ENCODE results near the gene TEAD1. TPM values are rescaled to one million over a fixed set of nuclear protein-coding genes. Genes with fewer than 3 reads are reported as not detected.

TEAD1 gene
- total and polyA plus RNA-seq, 9 donors = 20.0 to 84.1 (median 67.6) TPM

DNA sequence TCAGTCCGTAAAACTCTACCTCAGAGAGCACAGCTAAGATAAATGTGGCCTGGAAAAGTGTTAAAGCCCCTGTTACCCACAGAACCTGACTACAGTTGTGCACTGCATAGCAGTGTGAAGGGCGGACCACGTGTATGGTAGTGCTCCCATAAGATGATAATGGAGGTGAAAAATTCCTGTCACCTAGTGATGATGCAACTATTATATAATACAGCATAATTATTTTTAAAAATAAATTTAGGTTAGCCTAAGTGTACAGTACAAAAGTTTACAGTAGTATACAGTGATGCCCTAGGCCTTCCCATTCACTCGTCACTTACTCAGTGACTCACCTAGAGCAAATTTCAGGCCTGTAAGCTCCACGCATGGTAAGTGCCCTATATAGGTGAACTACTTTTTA lies 258.3 kb downstream of the TEAD1 start:
- H3K27me3 ChIP-seq = no peaks in the 10 kb centered on the region
- TF ChIP-seq POLR2A (IDR thresholded peaks at IDR 0.05) (no peak), EP300 (IDR thresholded peaks at IDR 0.05) (no peak)
- TF ChIP-seq, protein P1, sequence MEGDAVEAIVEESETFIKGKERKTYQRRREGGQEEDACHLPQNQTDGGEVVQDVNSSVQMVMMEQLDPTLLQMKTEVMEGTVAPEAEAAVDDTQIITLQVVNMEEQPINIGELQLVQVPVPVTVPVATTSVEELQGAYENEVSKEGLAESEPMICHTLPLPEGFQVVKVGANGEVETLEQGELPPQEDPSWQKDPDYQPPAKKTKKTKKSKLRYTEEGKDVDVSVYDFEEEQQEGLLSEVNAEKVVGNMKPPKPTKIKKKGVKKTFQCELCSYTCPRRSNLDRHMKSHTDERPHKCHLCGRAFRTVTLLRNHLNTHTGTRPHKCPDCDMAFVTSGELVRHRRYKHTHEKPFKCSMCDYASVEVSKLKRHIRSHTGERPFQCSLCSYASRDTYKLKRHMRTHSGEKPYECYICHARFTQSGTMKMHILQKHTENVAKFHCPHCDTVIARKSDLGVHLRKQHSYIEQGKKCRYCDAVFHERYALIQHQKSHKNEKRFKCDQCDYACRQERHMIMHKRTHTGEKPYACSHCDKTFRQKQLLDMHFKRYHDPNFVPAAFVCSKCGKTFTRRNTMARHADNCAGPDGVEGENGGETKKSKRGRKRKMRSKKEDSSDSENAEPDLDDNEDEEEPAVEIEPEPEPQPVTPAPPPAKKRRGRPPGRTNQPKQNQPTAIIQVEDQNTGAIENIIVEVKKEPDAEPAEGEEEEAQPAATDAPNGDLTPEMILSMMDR (IDR thresholded peaks at IDR 0.05) = no peak
- H3K9me3 ChIP-seq = no peaks in the 10 kb centered on the region
- H3K4me1 ChIP-seq (ENCODE audit: insufficient read depth) = no peaks in the 10 kb centered on the region
- intact Hi-C loops (cut with DNase I) = no loop called here
- WGBS, 3 donors = 95 to 97% (median 96%) methylated on average over 5 of the region's 5 CpGs
- no peak overlapping the region for H3K27ac ChIP-seq
- no peaks in the 10 kb centered on the region for H3K36me3 ChIP-seq
- no peak for DNase-seq
- no peak overlapping the region for H3K4me3 ChIP-seq

DNA sequence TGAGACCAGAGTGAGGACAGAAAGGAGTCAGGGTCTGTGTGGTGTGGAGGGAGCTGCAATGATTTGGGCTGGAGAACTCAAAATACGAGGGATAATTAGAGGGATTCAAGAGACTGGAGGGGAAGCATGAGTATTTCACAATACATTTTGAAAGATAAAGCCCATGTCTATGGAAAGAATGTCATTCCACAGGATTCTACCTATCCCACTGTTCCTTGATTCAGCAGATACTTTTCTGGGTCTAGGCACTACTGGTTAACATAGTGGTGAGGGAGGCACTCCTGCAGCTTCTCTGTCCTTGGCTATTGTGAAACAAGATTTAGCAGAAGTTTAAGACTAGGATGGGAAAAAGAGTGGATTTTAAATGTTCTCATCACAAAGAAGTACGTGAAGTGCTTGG lies 262.0 kb downstream of the TEAD1 start:
- no peak for DNase-seq
- no peaks in the 10 kb centered on the region for H3K27me3 ChIP-seq
- no peak overlapping the region for H3K4me3 ChIP-seq
- H3K9me3 ChIP-seq = no peaks in the 10 kb centered on the region
- TF ChIP-seq EP300 (IDR thresholded peaks at IDR 0.05) = no peak
- TF ChIP-seq, protein P1 (IDR thresholded peaks at IDR 0.05) = no peak
- no peak for TF ChIP-seq POLR2A (IDR thresholded peaks at IDR 0.05)
- H3K27ac ChIP-seq = no peak overlapping the region
- H3K4me1 ChIP-seq (ENCODE audit: insufficient read depth) = no peaks in the 10 kb centered on the region
- intact Hi-C loops (cut with DNase I) = no loop called here
- WGBS, 3 donors = 86 to 97% (median 96%) methylated on average over 2 of the region's 2 CpGs
- H3K36me3 ChIP-seq = no peaks in the 10 kb centered on the region

DNA sequence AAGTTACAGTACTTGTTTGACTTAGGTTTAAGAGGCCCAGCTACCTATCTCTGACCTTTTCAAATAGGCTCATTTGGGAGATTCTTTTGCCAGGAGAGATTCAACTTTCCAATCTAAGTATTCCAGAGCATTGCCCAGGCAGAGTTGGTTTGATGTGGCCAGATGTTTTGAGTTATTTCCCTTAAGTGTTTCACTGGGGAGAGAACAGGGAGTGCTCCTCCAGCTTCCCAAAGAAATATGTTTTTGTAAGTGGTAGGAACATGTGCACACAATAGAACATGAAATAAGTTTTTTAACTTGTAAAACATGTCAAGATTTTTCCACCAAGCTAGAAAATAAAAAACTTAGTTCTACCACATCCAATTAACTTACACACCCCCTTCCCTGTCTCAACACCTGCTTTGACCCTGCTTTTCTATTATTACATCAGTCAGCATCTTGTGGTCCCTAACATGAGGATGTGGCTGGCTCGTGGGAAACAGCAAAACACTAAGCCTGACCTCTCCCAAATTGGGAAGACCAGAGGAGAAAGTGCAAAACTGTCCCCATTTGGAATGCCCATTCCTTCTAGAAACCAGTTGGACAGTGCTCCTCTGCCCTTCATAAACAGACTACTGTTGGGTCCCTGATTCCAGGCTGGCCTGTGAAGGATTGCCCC lies 264.5 kb downstream of the TEAD1 start:
- no peak overlapping the region for H3K4me3 ChIP-seq
- 56 to 79% (median 72%) methylated on average over 1 of the region's 1 CpG for WGBS, 3 donors
- no peak overlapping the region for H3K27ac ChIP-seq
- DNase-seq = no peak
- TF ChIP-seq POLR2A (IDR thresholded peaks at IDR 0.05) (no peak), EP300 (IDR thresholded peaks at IDR 0.05) (no peak)
- TF ChIP-seq, protein P1 (IDR thresholded peaks at IDR 0.05) = no peak
- H3K4me1 ChIP-seq (ENCODE audit: insufficient read depth) = no peaks in the 10 kb centered on the region
- H3K9me3 ChIP-seq = no peaks in the 10 kb centered on the region
- intact Hi-C loops (cut with DNase I) = no loop called here
- H3K27me3 ChIP-seq = no peaks in the 10 kb centered on the region
- no peaks in the 10 kb centered on the region for H3K36me3 ChIP-seq

DNA sequence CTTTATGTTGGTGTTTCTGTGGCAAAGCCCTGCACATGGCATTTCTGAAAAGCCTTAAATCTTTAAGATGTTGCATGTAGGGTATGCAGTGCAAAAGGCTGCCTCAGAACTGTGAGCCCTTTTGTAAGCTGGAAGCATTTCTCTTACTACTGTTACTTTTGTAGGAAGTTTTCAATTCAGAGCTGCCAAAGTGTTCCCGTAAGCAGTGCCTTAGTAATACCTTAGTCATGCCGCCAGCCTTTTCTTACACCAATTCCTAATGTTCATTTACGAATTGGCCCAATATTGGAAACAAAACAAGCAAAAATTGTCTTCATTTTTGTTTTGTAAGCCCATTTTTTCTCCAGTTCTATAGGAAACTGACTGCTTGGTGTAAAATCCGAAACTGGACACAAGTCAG lies 267.4 kb downstream of the TEAD1 start:
- TF ChIP-seq POLR2A (IDR thresholded peaks at IDR 0.05) = no peak
- TF ChIP-seq, protein P1 (IDR thresholded peaks at IDR 0.05) = no peak
- TF ChIP-seq EP300 (IDR thresholded peaks at IDR 0.05) = no peak
- intact Hi-C loops (cut with DNase I) = no loop called here
- no peaks in the 10 kb centered on the region for H3K4me1 ChIP-seq (ENCODE audit: insufficient read depth)
- no peaks in the 10 kb centered on the region for H3K36me3 ChIP-seq
- no peaks in the 10 kb centered on the region for H3K9me3 ChIP-seq
- no peak overlapping the region for H3K4me3 ChIP-seq
- DNase-seq = no peak
- no peaks in the 10 kb centered on the region for H3K27me3 ChIP-seq
- 93 to 96% (median 95%) methylated on average over 4 of the region's 4 CpGs for WGBS, 3 donors
- H3K27ac ChIP-seq = no peak overlapping the region
